Mesendoderm (in vitro differentiated cells): ENCODE data around the gene ZNRF1.

Experiments used
- DNase-seq: peaks from one replicate; pipeline ENCODE4 v3.0.0; 2013
- H2AK5ac ChIP-seq: 2 replicates; pipeline ENCODE4 v1.6.1; 2013; ENCODE audit warnings: low read length, inconsistent platforms
- H2BK120ac ChIP-seq: 2 replicates; pipeline ENCODE4 v1.6.1; 2013; ENCODE audit warnings: low read depth, mild to moderate bottlenecking, low read length, moderate library complexity, mixed read lengths
- H2BK15ac ChIP-seq: replicated peaks from 2 replicates; pipeline ENCODE4 v1.6.1; 2013; ENCODE audit warnings: low read depth, mild to moderate bottlenecking, moderate library complexity
- H2BK5ac ChIP-seq: 2 replicates; pipeline ENCODE4 v1.6.1; 2013; ENCODE audit warnings: low read length, inconsistent platforms
- H3K18ac ChIP-seq: 2 replicates; pipeline ENCODE4 v1.6.1; 2013; ENCODE audit warnings: mild to moderate bottlenecking, low read length, mixed read lengths
- H3K23ac ChIP-seq: one replicate; pipeline ENCODE4 v1.6.1; 2013; ENCODE audit warnings: low read length
- H3K27ac ChIP-seq: 2 replicates; pipeline ENCODE4 v1.5.1; 2013; ENCODE audit warnings: low read depth, mild to moderate bottlenecking, inconsistent platforms, low read length, moderate library complexity
- H3K27me3 ChIP-seq: 2 replicates; pipeline ENCODE4 v1.6.1; 2013; ENCODE audit warnings: low read length, control low read depth, mild to moderate bottlenecking, inconsistent platforms; ENCODE audit not compliant: insufficient read depth, poor library complexity
- H3K36me3 ChIP-seq: 2 replicates; pipeline ENCODE4 v1.6.1; 2013; ENCODE audit warnings: low read length, inconsistent platforms; ENCODE audit not compliant: control insufficient read depth, insufficient read depth
- H3K4ac ChIP-seq: one replicate; pipeline ENCODE4 v1.6.1; 2013; ENCODE audit warnings: low read depth, mild to moderate bottlenecking, low read length, moderate library complexity
- H3K4me1 ChIP-seq: 2 replicates; pipeline ENCODE4 v1.6.1; 2013; ENCODE audit warnings: low read depth, low read length, inconsistent platforms; ENCODE audit not compliant: control insufficient read depth
- H3K4me2 ChIP-seq: 2 replicates; pipeline ENCODE4 v1.6.1; 2013; ENCODE audit warnings: low read length
- H3K4me3 ChIP-seq: 2 replicates; pipeline ENCODE4 v1.5.1; 2013; ENCODE audit warnings: mild to moderate bottlenecking, low read length
- H3K56ac ChIP-seq: one replicate; pipeline ENCODE4 v1.6.1; 2013; ENCODE audit warnings: low read length
- H3K79me1 ChIP-seq: 2 replicates; pipeline ENCODE4 v1.6.1; 2013; ENCODE audit warnings: low read length, inconsistent platforms
- H3K79me2 ChIP-seq: 2 replicates; pipeline ENCODE4 v1.6.1; 2013; ENCODE audit warnings: mild to moderate bottlenecking, low read length; ENCODE audit not compliant: control insufficient read depth, insufficient read depth
- H3K9ac ChIP-seq: 2 replicates; pipeline ENCODE4 v1.6.1; 2013; ENCODE audit warnings: low read length, inconsistent platforms
- H4K5ac ChIP-seq: one replicate; pipeline ENCODE4 v1.6.1; 2013; ENCODE audit warnings: low read length
- H4K8ac ChIP-seq: one replicate; pipeline ENCODE4 v1.6.1; 2013; ENCODE audit warnings: low read depth, mild to moderate bottlenecking, control low read depth, low read length, moderate library complexity
- WGBS: extraction: QIAGEN DNeasy Blood & Tissue Kit; methylation state at CpG from one replicate; pipeline ENCODE4 v1.1.7; 2013; ENCODE audit warnings: low lambda C conversion rate, missing lambda C conversion rate; ENCODE audit not compliant: insufficient coverage; ENCODE audit errors: extremely low coverage; 5-methylcytosine and 5-hydroxymethylcytosine counted together

The ZNRF1 gene

DNA sequence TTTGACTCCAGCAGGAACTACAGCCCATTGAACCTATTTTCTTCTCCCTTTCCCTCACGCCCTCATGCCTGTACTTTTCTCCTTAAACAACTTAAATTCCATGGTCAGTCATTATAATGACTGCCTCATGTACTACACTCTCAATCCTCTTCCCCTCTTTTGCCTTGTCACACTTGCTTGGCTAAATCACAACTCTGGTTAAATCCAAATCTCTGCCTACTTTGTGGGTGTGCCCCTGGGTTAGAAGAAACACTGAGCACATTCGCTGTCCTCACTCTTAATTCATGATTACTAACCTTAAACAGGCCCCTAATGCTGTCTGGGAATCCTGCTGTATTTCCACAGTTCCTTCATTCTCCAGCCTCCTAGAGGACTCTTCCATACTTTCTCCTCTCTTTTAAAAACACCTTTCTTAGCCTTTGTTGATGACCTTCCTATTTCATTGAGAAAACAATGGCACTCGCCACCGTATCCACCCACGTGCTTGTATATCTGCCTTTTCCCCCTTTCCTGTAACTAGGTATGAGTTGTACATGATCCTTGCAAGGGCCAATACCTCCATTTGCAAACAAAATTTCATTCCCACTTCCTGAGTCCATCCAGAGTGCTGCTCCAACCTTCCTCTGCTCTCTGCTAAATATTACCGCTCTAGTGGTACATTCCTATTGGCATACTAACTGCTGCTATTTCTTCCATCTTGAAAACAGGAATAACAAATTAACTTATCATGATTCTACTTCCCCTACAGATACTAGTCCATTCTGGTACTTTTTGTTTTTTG lies 28.9 kb downstream of the ZNRF1 start:
- H3K79me2 ChIP-seq: peaks cover 14% of the 10 kb centered on the region
- H3K27me3 ChIP-seq: no peaks in the 10 kb centered on the region
- WGBS: no CpG with 5 or more reads among the region's 6 CpGs
- H2BK120ac ChIP-seq: no peak overlapping the region
- H4K5ac ChIP-seq: no peak overlapping the region
- no peaks in the 10 kb centered on the region for H3K36me3 ChIP-seq
- no peak overlapping the region for H3K18ac ChIP-seq
- H3K4me2 ChIP-seq: no peak overlapping the region
- no peak overlapping the region for H3K4me3 ChIP-seq
- H2BK5ac ChIP-seq: no peak overlapping the region
- H2BK15ac ChIP-seq: no peak overlapping the region
- H3K9ac ChIP-seq: no peak overlapping the region
- H3K56ac ChIP-seq: no peak overlapping the region
- peaks cover 13% of the 10 kb centered on the region for H3K79me1 ChIP-seq
- H3K4me1 ChIP-seq: no peaks in the 10 kb centered on the region
- H4K8ac ChIP-seq: no peak overlapping the region
- H3K27ac ChIP-seq: no peak overlapping the region
- H2AK5ac ChIP-seq: no peak overlapping the region
- no peak overlapping the region for H3K4ac ChIP-seq
- H3K23ac ChIP-seq: no peak overlapping the region
- DNase-seq: no peak

DNA sequence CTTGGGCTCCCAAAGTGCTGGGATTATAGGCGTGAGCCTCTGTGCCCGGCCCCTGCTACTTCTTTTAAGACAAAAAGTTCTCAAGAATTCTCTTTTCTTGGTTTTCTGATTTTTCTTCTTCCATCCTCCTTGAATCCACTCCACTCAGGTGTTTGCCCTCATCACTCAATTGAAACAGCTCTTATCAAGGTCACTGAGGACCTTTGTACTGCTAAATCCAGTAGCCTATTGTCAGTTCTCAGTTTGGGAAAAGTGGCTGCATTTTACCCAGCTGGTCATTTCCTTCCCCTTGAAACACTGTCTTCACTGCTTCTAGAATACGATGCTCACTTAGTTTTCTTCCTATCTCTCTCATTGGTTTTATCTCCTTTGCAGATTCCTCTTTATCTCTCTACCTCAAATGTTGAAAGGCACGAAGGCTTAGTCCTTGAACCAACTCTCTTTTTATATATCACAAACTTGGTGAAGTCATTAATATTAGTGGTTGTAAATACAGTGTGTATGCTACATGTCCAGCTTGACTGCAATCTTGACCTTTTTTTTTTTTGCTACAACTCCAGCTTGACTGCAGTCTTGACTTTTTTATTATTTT lies 29.8 kb downstream of the ZNRF1 start:
- Histone ChIP-seq H3K4ac (no peak overlapping the region), H3K27ac (no peak overlapping the region), H3K4me3 (no peak overlapping the region), H4K5ac (no peak overlapping the region), H3K79me1 (peaks cover 9% of the 10 kb centered on the region), H3K23ac (no peak overlapping the region), H2BK5ac (no peak overlapping the region), H3K18ac (no peak overlapping the region), H4K8ac (no peak overlapping the region), H2BK15ac (no peak overlapping the region), H3K9ac (no peak overlapping the region), H3K56ac (no peak overlapping the region), H3K4me2 (no peak overlapping the region), H2BK120ac (no peak overlapping the region), H3K4me1 (no peaks in the 10 kb centered on the region), H3K27me3 (no peaks in the 10 kb centered on the region), H3K36me3 (no peaks in the 10 kb centered on the region), H2AK5ac (no peak overlapping the region), H3K79me2 (peaks cover 13% of the 10 kb centered on the region)
- no peak for DNase-seq
- no CpG with 5 or more reads among the region's 4 CpGs for WGBS

DNA sequence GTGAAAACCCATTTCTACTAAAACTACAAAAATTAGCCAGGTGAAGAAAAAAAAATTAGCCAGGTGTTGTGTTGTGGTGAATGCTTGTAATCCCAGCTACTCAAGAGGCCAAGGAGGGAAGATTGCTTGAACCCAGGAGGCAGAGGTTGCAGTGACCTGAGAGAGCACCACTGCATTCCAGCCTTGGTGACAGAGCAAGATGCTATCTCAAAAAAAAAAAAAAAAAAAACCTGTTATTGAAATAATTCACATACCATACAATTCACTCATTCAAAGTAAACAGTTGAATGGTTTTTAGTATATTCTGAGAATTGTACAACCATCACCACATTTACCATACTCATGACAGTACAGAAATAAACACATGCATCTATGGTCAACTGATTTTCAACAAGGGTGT lies 31.0 kb downstream of the ZNRF1 start:
- no peak overlapping the region for H3K18ac ChIP-seq
- H3K4me1 ChIP-seq: no peaks in the 10 kb centered on the region
- H3K79me2 ChIP-seq: peaks cover 8% of the 10 kb centered on the region
- H2BK120ac ChIP-seq: no peak overlapping the region
- H3K79me1 ChIP-seq: peaks cover 7% of the 10 kb centered on the region
- no peak overlapping the region for H3K4ac ChIP-seq
- H2BK5ac ChIP-seq: no peak overlapping the region
- H3K4me2 ChIP-seq: no peak overlapping the region
- H4K5ac ChIP-seq: no peak overlapping the region
- H3K23ac ChIP-seq: no peak overlapping the region
- no peak overlapping the region for H3K4me3 ChIP-seq
- no peak overlapping the region for H3K56ac ChIP-seq
- no peak for DNase-seq
- no peak overlapping the region for H4K8ac ChIP-seq
- H3K27ac ChIP-seq: no peak overlapping the region
- no peaks in the 10 kb centered on the region for H3K36me3 ChIP-seq
- H2AK5ac ChIP-seq: no peak overlapping the region
- H2BK15ac ChIP-seq: no peak overlapping the region
- H3K9ac ChIP-seq: no peak overlapping the region
- no peaks in the 10 kb centered on the region for H3K27me3 ChIP-seq

DNA sequence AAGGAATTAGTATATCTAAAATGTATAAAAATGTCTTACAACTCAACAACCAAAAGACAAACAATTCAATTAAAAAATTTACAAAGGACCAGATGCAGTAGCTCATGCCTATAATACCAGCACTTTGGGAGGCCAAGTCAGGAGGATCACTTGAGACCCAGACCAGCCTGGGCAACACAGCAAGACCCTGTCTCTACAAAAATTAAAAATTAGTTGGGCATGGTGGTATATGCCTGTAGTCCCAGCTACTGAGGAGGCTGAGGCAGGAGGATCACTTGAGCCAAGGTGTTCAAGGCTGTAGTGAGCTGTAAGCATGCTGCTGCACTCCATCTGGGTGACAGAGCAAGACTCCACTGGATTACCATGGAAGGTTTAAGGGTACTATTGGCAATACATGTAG lies 33.8 kb downstream of the ZNRF1 start:
- Histone ChIP-seq H3K4ac (no peak overlapping the region), H2BK120ac (no peak overlapping the region), H3K27me3 (no peaks in the 10 kb centered on the region), H2BK5ac (no peak overlapping the region), H3K18ac (no peak overlapping the region), H3K56ac (no peak overlapping the region), H3K4me3 (no peak overlapping the region), H3K27ac (no peak overlapping the region), H3K4me2 (no peak overlapping the region), H2AK5ac (no peak overlapping the region), H2BK15ac (no peak overlapping the region), H3K23ac (no peak overlapping the region), H3K79me1 (peaks cover 11% of the 10 kb centered on the region), H4K8ac (no peak overlapping the region), H3K79me2 (peaks cover 14% of the 10 kb centered on the region), H3K36me3 (no peaks in the 10 kb centered on the region), H3K4me1 (no peaks in the 10 kb centered on the region), H4K5ac (no peak overlapping the region), H3K9ac (no peak overlapping the region)
- DNase-seq: no peak

DNA sequence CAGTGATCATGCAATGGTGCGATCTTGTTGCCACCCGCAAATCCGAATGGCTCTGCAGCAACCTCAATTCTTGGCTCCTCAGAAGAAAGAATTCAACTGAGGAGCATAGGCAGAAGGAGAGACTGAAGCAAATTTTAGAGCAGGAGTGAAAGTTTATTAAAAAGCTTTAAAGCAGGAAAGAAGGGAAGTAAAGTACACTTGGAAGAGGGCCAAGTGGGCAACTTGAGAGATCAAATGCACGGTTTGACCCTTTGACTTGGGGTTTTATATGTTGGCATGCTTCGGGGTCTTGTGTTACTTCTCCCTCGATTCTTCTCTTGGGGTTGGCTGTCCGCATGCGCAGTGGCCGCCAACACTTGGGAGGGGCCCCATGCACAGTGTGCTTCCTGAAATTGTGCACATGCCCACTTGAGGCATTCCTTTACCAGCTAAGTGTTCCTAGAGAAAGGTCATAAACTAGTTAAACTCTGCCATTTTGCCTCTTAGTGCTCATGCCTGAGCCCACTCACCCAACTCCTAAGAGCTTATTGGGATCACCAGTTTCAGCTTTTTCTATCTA lies 36.7 kb downstream of the ZNRF1 start:
- WGBS: no CpG with 5 or more reads among the region's 9 CpGs
- H3K27ac ChIP-seq: no peak overlapping the region
- H3K18ac ChIP-seq: no peak overlapping the region
- peaks cover 16% of the 10 kb centered on the region for H3K79me2 ChIP-seq
- H3K23ac ChIP-seq: no peak overlapping the region
- H2BK120ac ChIP-seq: no peak overlapping the region
- no peak overlapping the region for H3K9ac ChIP-seq
- no peak overlapping the region for H3K4ac ChIP-seq
- no peak overlapping the region for H4K5ac ChIP-seq
- no peak overlapping the region for H2AK5ac ChIP-seq
- no peak overlapping the region for H2BK5ac ChIP-seq
- no peaks in the 10 kb centered on the region for H3K27me3 ChIP-seq
- peaks cover 16% of the 10 kb centered on the region for H3K79me1 ChIP-seq
- DNase-seq: no peak
- H3K4me1 ChIP-seq: no peaks in the 10 kb centered on the region
- H3K36me3 ChIP-seq: no peaks in the 10 kb centered on the region
- H3K56ac ChIP-seq: no peak overlapping the region
- H2BK15ac ChIP-seq: no peak overlapping the region
- no peak overlapping the region for H3K4me3 ChIP-seq
- H3K4me2 ChIP-seq: no peak overlapping the region
- no peak overlapping the region for H4K8ac ChIP-seq
